Astrocyte (in vitro differentiated cells and primary cell): ENCODE data around the gene ZNF385D. TPM values are rescaled to one million over a fixed set of nuclear protein-coding genes. Genes with fewer than 3 reads are reported as not detected.
A peak's percentile ranks its signal among the peaks of the same experiment; 100 is the strongest.
"Not testable (repeated sequence)": the region's sequence is repeated elsewhere in the genome, so short reads cannot be mapped to it uniquely, and the experiment has no call there.

Source experiments
- DNase-seq: peaks from one replicate; pipeline ENCODE4 v3.0.0-alpha.2; 2010; ENCODE audit warnings: low read depth
- FAIRE-seq: peaks from 2 replicates; lab custom pipeline; 2011; peaks lifted over from hg19 to GRCh38; lab: Jason Lieb, UNC
- H2AFZ ChIP-seq: 2 replicates; pipeline ENCODE4 v1.6.0; 2012; ENCODE audit warnings: low read depth, low read length, inconsistent platforms
- H3K27ac ChIP-seq: 2 replicates; pipeline ENCODE4 v1.5.1; 2011; ENCODE audit warnings: low read depth, low read length, inconsistent platforms
- H3K27me3 ChIP-seq: 2 replicates; pipeline ENCODE4 v1.6.0; 2011; ENCODE audit warnings: low read length, inconsistent platforms; ENCODE audit not compliant: insufficient read depth
- H3K36me3 ChIP-seq: 2 replicates; pipeline ENCODE4 v1.5.1; 2011; ENCODE audit warnings: low read length, inconsistent platforms; ENCODE audit not compliant: insufficient read depth
- H3K4me1 ChIP-seq: 2 replicates; pipeline ENCODE4 v1.5.1; 2011; ENCODE audit warnings: low read length, inconsistent platforms; ENCODE audit not compliant: insufficient read depth
- H3K4me2 ChIP-seq: 2 replicates; pipeline ENCODE4 v1.6.0; 2012; ENCODE audit warnings: low read length, inconsistent platforms
- H3K4me3 ChIP-seq: 2 replicates; pipeline ENCODE4 v1.5.1; 2011; ENCODE audit warnings: low read depth, mild to moderate bottlenecking, low read length, inconsistent platforms; ENCODE audit not compliant: insufficient read depth
- H3K79me2 ChIP-seq: 2 replicates; pipeline ENCODE4 v1.6.0; 2012; ENCODE audit warnings: mild to moderate bottlenecking, low read length, inconsistent platforms; ENCODE audit not compliant: insufficient read depth
- H3K9ac ChIP-seq: 2 replicates; pipeline ENCODE4 v1.6.0; 2012; ENCODE audit warnings: mild to moderate bottlenecking, low read length, inconsistent platforms
- H3K9me3 ChIP-seq: 2 replicates; pipeline ENCODE4 v1.5.1; 2012; ENCODE audit warnings: low read depth, mild to moderate bottlenecking, low read length, inconsistent platforms; ENCODE audit not compliant: insufficient read depth
- H4K20me1 ChIP-seq: 2 replicates; pipeline ENCODE4 v1.6.0; 2012; ENCODE audit warnings: low read length, inconsistent platforms; ENCODE audit not compliant: insufficient read depth
- H3K27ac Mint-ChIP-seq: one replicate; pipeline ENCODE4 v1.8.0; 2021; ENCODE audit warnings: mild to moderate bottlenecking, mixed read lengths; ENCODE audit not compliant: unreplicated experiment
- H3K27me3 Mint-ChIP-seq: one replicate; pipeline ENCODE4 v1.8.0; 2021; ENCODE audit warnings: low read depth, mixed read lengths; ENCODE audit not compliant: unreplicated experiment
- H3K36me3 Mint-ChIP-seq: one replicate; pipeline ENCODE4 v1.8.0; 2021; ENCODE audit warnings: low read depth, mixed read lengths; ENCODE audit not compliant: unreplicated experiment
- H3K4me1 Mint-ChIP-seq: one replicate; pipeline ENCODE4 v1.8.0; 2021; ENCODE audit warnings: low read depth, mixed read lengths; ENCODE audit not compliant: unreplicated experiment
- H3K4me3 Mint-ChIP-seq: one replicate; pipeline ENCODE4 v1.8.0; 2021; ENCODE audit warnings: mild to moderate bottlenecking, moderate library complexity, mixed read lengths; ENCODE audit not compliant: unreplicated experiment
- H3K9me3 Mint-ChIP-seq: one replicate; pipeline ENCODE4 v1.8.0; 2021; ENCODE audit warnings: mild to moderate bottlenecking, mixed read lengths; ENCODE audit not compliant: unreplicated experiment
- CTCF ChIP-seq: IDR thresholded peaks from 2 replicates; pipeline ENCODE4 v1.5.1; 2011; ENCODE audit warnings: low read depth, mild to moderate bottlenecking, inconsistent platforms, low read length, moderate library complexity; ENCODE audit not compliant: insufficient read depth
- EZH2 ChIP-seq: IDR thresholded peaks from 2 replicates; pipeline ENCODE4 v1.6.1; 2012; ENCODE audit warnings: mild to moderate bottlenecking, low read length, inconsistent platforms; ENCODE audit not compliant: insufficient read depth
- total RNA-seq: library from RNA; stranded (reverse); gene quantifications from 2 replicates; pipeline ENCODE4 v1.2.1, GENCODE V29; 2021

The ZNF385D gene
- total RNA-seq, 1 donor from 2014 or later: 7.8 TPM

DNA sequence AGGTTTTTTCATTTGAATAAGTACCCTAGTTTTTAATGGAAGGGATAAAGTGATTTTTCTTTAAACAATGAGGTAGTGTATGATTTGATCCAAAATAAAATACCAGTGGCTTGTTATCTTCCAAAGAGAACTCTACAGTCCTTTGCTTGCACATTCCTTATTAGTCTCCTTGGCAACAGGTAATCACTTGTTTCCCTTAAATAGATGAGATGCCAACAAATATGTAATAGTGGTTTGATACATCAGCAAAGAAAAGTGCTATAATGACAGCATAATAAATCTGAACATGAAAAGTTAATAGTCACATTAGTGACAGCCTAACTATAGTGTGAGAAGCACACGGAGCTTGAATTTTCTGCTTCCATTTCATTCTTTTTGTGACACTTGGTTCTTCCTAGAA, 360.2 kb downstream of the ZNF385D start:
- Histone ChIP-seq H3K9me3 (no peaks in the 10 kb centered on the region), H3K9ac (no peak overlapping the region), H3K4me1 (no peaks in the 10 kb centered on the region), H2AFZ (no peak overlapping the region), H4K20me1 (no peaks in the 10 kb centered on the region), H3K79me2 (no peaks in the 10 kb centered on the region), H3K27ac (peak overlapping the region; percentile 41), H3K4me2 (no peak overlapping the region), H3K27me3 (no peaks in the 10 kb centered on the region), H3K4me3 (no peak overlapping the region), H3K36me3 (no peaks in the 10 kb centered on the region)
- Mint-ChIP-seq H3K4me3 (no peak overlapping the region), H3K4me1 (peaks cover 4% of the 10 kb centered on the region), H3K27me3 (no peaks in the 10 kb centered on the region), H3K9me3 (peaks cover 6% of the 10 kb centered on the region), H3K36me3 (peaks cover 2% of the 10 kb centered on the region), H3K27ac (no peak overlapping the region)
- no peak for TF ChIP-seq EZH2
- TF ChIP-seq CTCF: no peak
- FAIRE-seq: peak; percentile 71
- DNase-seq: peak; percentile 94

DNA sequence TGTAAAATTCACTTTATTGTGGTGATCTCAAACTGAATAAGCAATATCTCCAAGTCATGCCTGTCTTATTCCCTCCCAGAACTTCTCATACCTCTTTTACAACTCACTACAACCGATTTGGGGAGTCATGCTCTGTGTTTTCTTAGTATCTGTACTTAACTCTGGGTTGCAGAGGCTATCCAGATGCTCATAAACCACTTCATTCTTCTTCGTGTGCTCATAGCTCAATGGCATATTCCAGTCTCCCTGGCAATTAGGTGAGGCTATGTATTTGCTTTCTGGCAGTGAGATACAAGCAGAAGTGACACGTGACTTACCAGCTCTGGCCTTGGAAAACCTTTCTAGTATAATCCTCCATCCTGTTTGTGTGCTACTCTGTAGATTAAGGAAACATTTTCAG, 360.9 kb downstream of the ZNF385D start:
- Histone ChIP-seq H3K9me3 (no peaks in the 10 kb centered on the region), H3K79me2 (no peaks in the 10 kb centered on the region), H3K36me3 (no peaks in the 10 kb centered on the region), H3K27me3 (no peaks in the 10 kb centered on the region), H3K4me2 (peak overlapping the region; percentile 34), H3K9ac (no peak overlapping the region), H3K27ac (no peak overlapping the region), H3K4me1 (no peaks in the 10 kb centered on the region), H3K4me3 (no peak overlapping the region), H2AFZ (no peak overlapping the region), H4K20me1 (no peaks in the 10 kb centered on the region)
- peak; percentile 69 for FAIRE-seq
- no peak overlapping the region for H3K27ac Mint-ChIP-seq
- no peaks in the 10 kb centered on the region for H3K27me3 Mint-ChIP-seq
- no peak for TF ChIP-seq CTCF
- no peak for TF ChIP-seq EZH2
- H3K9me3 Mint-ChIP-seq: peaks cover 6% of the 10 kb centered on the region
- peaks cover 4% of the 10 kb centered on the region for H3K4me1 Mint-ChIP-seq
- peaks cover 2% of the 10 kb centered on the region for H3K36me3 Mint-ChIP-seq
- DNase-seq: peak; percentile 98
- no peak overlapping the region for H3K4me3 Mint-ChIP-seq

GRCh38 chr3:21387142-21387826, 363.7 kb downstream of the ZNF385D start:
- not testable (repeated sequence) for H3K4me1 Mint-ChIP-seq, H3K4me3 ChIP-seq, H3K4me1 ChIP-seq, DNase-seq, H3K36me3 ChIP-seq, H3K9me3 ChIP-seq, H3K27me3 ChIP-seq, H3K4me2 ChIP-seq, H4K20me1 ChIP-seq, H2AFZ ChIP-seq, H3K9ac ChIP-seq, FAIRE-seq, H3K36me3 Mint-ChIP-seq, H3K9me3 Mint-ChIP-seq, H3K27ac ChIP-seq, H3K4me3 Mint-ChIP-seq, H3K27ac Mint-ChIP-seq, H3K79me2 ChIP-seq, H3K27me3 Mint-ChIP-seq

DNA sequence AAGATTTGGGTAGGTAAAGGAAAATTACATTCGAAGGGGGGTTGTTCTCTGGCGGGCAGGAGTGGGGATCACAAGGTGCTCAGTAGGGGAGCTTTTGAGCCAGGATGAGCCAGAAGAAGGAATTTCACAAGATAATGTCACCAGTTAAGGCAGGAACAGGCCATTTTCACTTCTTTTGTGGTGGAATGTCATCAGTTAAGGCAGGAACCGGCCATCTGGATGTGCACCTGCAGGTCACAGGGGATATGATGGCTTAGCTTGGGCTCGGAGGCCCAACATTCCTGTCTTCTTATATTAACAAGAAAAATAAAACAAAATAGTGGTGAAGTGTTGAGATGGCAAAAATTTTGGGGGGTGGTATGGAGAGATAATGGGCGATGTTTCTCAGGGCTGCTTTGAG, 373.0 kb downstream of the ZNF385D start:
- not testable (repeated sequence) for DNase-seq, H3K4me3 Mint-ChIP-seq, H3K36me3 Mint-ChIP-seq, H3K27ac Mint-ChIP-seq, H3K27me3 Mint-ChIP-seq, H3K27me3 ChIP-seq, H3K36me3 ChIP-seq, H3K4me1 Mint-ChIP-seq, H3K9me3 ChIP-seq, H3K4me1 ChIP-seq, H2AFZ ChIP-seq, H4K20me1 ChIP-seq, H3K4me3 ChIP-seq, H3K9me3 Mint-ChIP-seq, H3K79me2 ChIP-seq, H3K27ac ChIP-seq, H3K4me2 ChIP-seq, H3K9ac ChIP-seq, FAIRE-seq
